AG09309 (cell line): ENCODE data around the gene CLCN7.

Experiments used
- DNase-seq: peaks from one replicate; pipeline ENCODE4 v3.0.0-alpha.2; 2010; ENCODE audit warnings: low read depth
- H3K4me3 ChIP-seq: 2 replicates; pipeline ENCODE4 v1.5.1; 2011; ENCODE audit warnings: mild to moderate bottlenecking, low read depth, low read length, moderate library complexity; ENCODE audit not compliant: control insufficient read depth
- CTCF ChIP-seq: IDR thresholded peaks from 2 replicates; pipeline ENCODE4 v1.5.1; 2011; ENCODE audit warnings: mild to moderate bottlenecking, low read depth, low read length, inconsistent platforms; ENCODE audit not compliant: insufficient read depth, control insufficient read depth; ENCODE audit errors: missing control alignments

The CLCN7 gene

GRCh38 chr16:1398826-1399581 lies 75.8 kb downstream of the CLCN7 start:
- no peak for TF ChIP-seq CTCF
- no peak for DNase-seq
- no peak overlapping the region for H3K4me3 ChIP-seq

GRCh38 chr16:1398351-1398750 lies 76.5 kb downstream of the CLCN7 start:
- no peak overlapping the region for H3K4me3 ChIP-seq
- no peak for TF ChIP-seq CTCF
- DNase-seq, result no peak

GRCh38 chr16:1397779-1398178 lies 77.0 kb downstream of the CLCN7 start:
- TF ChIP-seq CTCF, result no peak
- DNase-seq, result no peak
- no peak overlapping the region for H3K4me3 ChIP-seq

- no peak for TF ChIP-seq CTCF
- H3K4me3 ChIP-seq, result no peak overlapping the region
- no peak for DNase-seq
Observed at GRCh38 chr16:1395444-1396031, 79.3 kb downstream of the CLCN7 start.
